ENCODE data around the gene FAT1.
A peak's percentile ranks its signal among the peaks of the same experiment; 100 is the strongest.

FAT1 gene

GRCh38 chr4:186749611-186750281 lies 26.1 kb upstream of the FAT1 start:
- H3K27me3 ChIP-seq (ENCODE audit: control insufficient read depth, insufficient read depth, low read length), result no peaks in the 10 kb centered on the region
- H3K4me1 ChIP-seq (ENCODE audit: control insufficient read depth, insufficient read depth, low read length), result no peaks in the 10 kb centered on the region
- no peak overlapping the region for H3K4me2 ChIP-seq (ENCODE audit: low read length)
- no peaks in the 10 kb centered on the region for H3K9me3 ChIP-seq (replicated peaks; ENCODE audit: low read length)
- no peak overlapping the region for H3K4me3 ChIP-seq (ENCODE audit: low read length)
- H3K9ac ChIP-seq (ENCODE audit: low read depth, low read length), result no peak overlapping the region
- H3K36me3 ChIP-seq (ENCODE audit: insufficient read depth, low read length), result no peaks in the 10 kb centered on the region

GRCh38 chr4:186746581-186746980 lies 22.9 kb upstream of the FAT1 start:
- H3K9ac ChIP-seq (ENCODE audit: low read depth, low read length), result no peak overlapping the region
- H3K4me3 ChIP-seq (ENCODE audit: low read length), result no peak overlapping the region
- no peaks in the 10 kb centered on the region for H3K9me3 ChIP-seq (replicated peaks; ENCODE audit: low read length)
- H3K36me3 ChIP-seq (ENCODE audit: insufficient read depth, low read length), result no peaks in the 10 kb centered on the region
- no peaks in the 10 kb centered on the region for H3K27me3 ChIP-seq (ENCODE audit: control insufficient read depth, insufficient read depth, low read length)
- H3K4me2 ChIP-seq (ENCODE audit: low read length), result no peak overlapping the region
- H3K4me1 ChIP-seq (ENCODE audit: control insufficient read depth, insufficient read depth, low read length), result no peaks in the 10 kb centered on the region

- Histone ChIP-seq H3K9ac (ENCODE audit: low read depth, low read length) (no peak overlapping the region), H3K4me2 (ENCODE audit: low read length) (peak overlapping the region; percentile 11), H3K4me1 (ENCODE audit: control insufficient read depth, insufficient read depth, low read length) (no peaks in the 10 kb centered on the region), H3K4me3 (ENCODE audit: low read length) (no peak overlapping the region), H3K27me3 (ENCODE audit: control insufficient read depth, insufficient read depth, low read length) (no peaks in the 10 kb centered on the region), H3K36me3 (ENCODE audit: insufficient read depth, low read length) (no peaks in the 10 kb centered on the region), H3K9me3 (replicated peaks; ENCODE audit: low read length) (no peaks in the 10 kb centered on the region)
Measured at GRCh38 chr4:186743261-186743660, 19.6 kb upstream of the FAT1 start.

GRCh38 chr4:186740822-186741221 lies 17.2 kb upstream of the FAT1 start:
- Histone ChIP-seq H3K36me3 (ENCODE audit: insufficient read depth, low read length) (no peaks in the 10 kb centered on the region), H3K4me2 (ENCODE audit: low read length) (no peak overlapping the region), H3K4me3 (ENCODE audit: low read length) (no peak overlapping the region), H3K9ac (ENCODE audit: low read depth, low read length) (no peak overlapping the region), H3K27me3 (ENCODE audit: control insufficient read depth, insufficient read depth, low read length) (no peaks in the 10 kb centered on the region), H3K9me3 (replicated peaks; ENCODE audit: low read length) (no peaks in the 10 kb centered on the region), H3K4me1 (ENCODE audit: control insufficient read depth, insufficient read depth, low read length) (peaks cover 5% of the 10 kb centered on the region)

GRCh38 chr4:186739802-186740434 lies 16.3 kb upstream of the FAT1 start:
- Histone ChIP-seq H3K4me2 (ENCODE audit: low read length) (no peak overlapping the region), H3K9ac (ENCODE audit: low read depth, low read length) (no peak overlapping the region), H3K9me3 (replicated peaks; ENCODE audit: low read length) (no peaks in the 10 kb centered on the region), H3K4me3 (ENCODE audit: low read length) (no peak overlapping the region), H3K4me1 (ENCODE audit: control insufficient read depth, insufficient read depth, low read length) (peaks cover 9% of the 10 kb centered on the region), H3K27me3 (ENCODE audit: control insufficient read depth, insufficient read depth, low read length) (no peaks in the 10 kb centered on the region), H3K36me3 (ENCODE audit: insufficient read depth, low read length) (no peaks in the 10 kb centered on the region)

- Histone ChIP-seq H3K4me3 (ENCODE audit: low read length) (no peak overlapping the region), H3K4me2 (ENCODE audit: low read length) (no peak overlapping the region), H3K4me1 (ENCODE audit: control insufficient read depth, insufficient read depth, low read length) (peaks cover 9% of the 10 kb centered on the region), H3K9me3 (replicated peaks; ENCODE audit: low read length) (no peaks in the 10 kb centered on the region), H3K27me3 (ENCODE audit: control insufficient read depth, insufficient read depth, low read length) (no peaks in the 10 kb centered on the region), H3K9ac (ENCODE audit: low read depth, low read length) (no peak overlapping the region), H3K36me3 (ENCODE audit: insufficient read depth, low read length) (no peaks in the 10 kb centered on the region)
Measured at GRCh38 chr4:186739317-186739716, 15.7 kb upstream of the FAT1 start.

- Histone ChIP-seq H3K9ac (ENCODE audit: low read depth, low read length) (no peak overlapping the region), H3K4me3 (ENCODE audit: low read length) (no peak overlapping the region), H3K9me3 (replicated peaks; ENCODE audit: low read length) (no peaks in the 10 kb centered on the region), H3K27me3 (ENCODE audit: control insufficient read depth, insufficient read depth, low read length) (no peaks in the 10 kb centered on the region), H3K4me1 (ENCODE audit: control insufficient read depth, insufficient read depth, low read length) (peaks cover 9% of the 10 kb centered on the region), H3K36me3 (ENCODE audit: insufficient read depth, low read length) (no peaks in the 10 kb centered on the region), H3K4me2 (ENCODE audit: low read length) (no peak overlapping the region)
Measured at GRCh38 chr4:186738421-186738820, 14.8 kb upstream of the FAT1 start.

GRCh38 chr4:186737427-186737826 lies 13.8 kb upstream of the FAT1 start:
- Histone ChIP-seq H3K4me1 (ENCODE audit: control insufficient read depth, insufficient read depth, low read length) (peaks cover 9% of the 10 kb centered on the region), H3K9me3 (replicated peaks; ENCODE audit: low read length) (no peaks in the 10 kb centered on the region), H3K36me3 (ENCODE audit: insufficient read depth, low read length) (no peaks in the 10 kb centered on the region), H3K4me2 (ENCODE audit: low read length) (no peak overlapping the region), H3K9ac (ENCODE audit: low read depth, low read length) (no peak overlapping the region), H3K4me3 (ENCODE audit: low read length) (no peak overlapping the region), H3K27me3 (ENCODE audit: control insufficient read depth, insufficient read depth, low read length) (no peaks in the 10 kb centered on the region)

GRCh38 chr4:186736466-186736865 lies 12.8 kb upstream of the FAT1 start:
- Histone ChIP-seq H3K4me2 (ENCODE audit: low read length) (no peak overlapping the region), H3K27me3 (ENCODE audit: control insufficient read depth, insufficient read depth, low read length) (no peaks in the 10 kb centered on the region), H3K9me3 (replicated peaks; ENCODE audit: low read length) (no peaks in the 10 kb centered on the region), H3K9ac (ENCODE audit: low read depth, low read length) (no peak overlapping the region), H3K36me3 (ENCODE audit: insufficient read depth, low read length) (no peaks in the 10 kb centered on the region), H3K4me1 (ENCODE audit: control insufficient read depth, insufficient read depth, low read length) (peaks cover 9% of the 10 kb centered on the region), H3K4me3 (ENCODE audit: low read length) (no peak overlapping the region)

GRCh38 chr4:186734251-186734650 lies 10.6 kb upstream of the FAT1 start:
- Histone ChIP-seq H3K4me2 (ENCODE audit: low read length) (no peak overlapping the region), H3K36me3 (ENCODE audit: insufficient read depth, low read length) (no peaks in the 10 kb centered on the region), H3K9me3 (replicated peaks; ENCODE audit: low read length) (no peaks in the 10 kb centered on the region), H3K9ac (ENCODE audit: low read depth, low read length) (no peak overlapping the region), H3K27me3 (ENCODE audit: control insufficient read depth, insufficient read depth, low read length) (no peaks in the 10 kb centered on the region), H3K4me1 (ENCODE audit: control insufficient read depth, insufficient read depth, low read length) (peaks cover 10% of the 10 kb centered on the region), H3K4me3 (ENCODE audit: low read length) (no peak overlapping the region)

GRCh38 chr4:186733778-186734177 lies 10.1 kb upstream of the FAT1 start:
- Histone ChIP-seq H3K4me1 (ENCODE audit: control insufficient read depth, insufficient read depth, low read length) (peaks cover 14% of the 10 kb centered on the region), H3K9ac (ENCODE audit: low read depth, low read length) (no peak overlapping the region), H3K27me3 (ENCODE audit: control insufficient read depth, insufficient read depth, low read length) (no peaks in the 10 kb centered on the region), H3K36me3 (ENCODE audit: insufficient read depth, low read length) (no peaks in the 10 kb centered on the region), H3K4me2 (ENCODE audit: low read length) (no peak overlapping the region), H3K4me3 (ENCODE audit: low read length) (no peak overlapping the region), H3K9me3 (replicated peaks; ENCODE audit: low read length) (no peaks in the 10 kb centered on the region)

GRCh38 chr4:186730621-186731020 lies 7.0 kb upstream of the FAT1 start:
- Histone ChIP-seq H3K4me1 (ENCODE audit: control insufficient read depth, insufficient read depth, low read length) (peaks cover 21% of the 10 kb centered on the region), H3K4me3 (ENCODE audit: low read length) (no peak overlapping the region), H3K9me3 (replicated peaks; ENCODE audit: low read length) (no peaks in the 10 kb centered on the region), H3K9ac (ENCODE audit: low read depth, low read length) (no peak overlapping the region), H3K4me2 (ENCODE audit: low read length) (no peak overlapping the region), H3K36me3 (ENCODE audit: insufficient read depth, low read length) (no peaks in the 10 kb centered on the region), H3K27me3 (ENCODE audit: control insufficient read depth, insufficient read depth, low read length) (no peaks in the 10 kb centered on the region)

Measured in skeletal muscle satellite cell (primary cell).